HUDEP-2 (cell line): Measurements from ENCODE around the gene PRMT5.

ENCODE experiments used
- DNase-seq, 76 experiments: peaks; one replicate each; lab custom pipeline; 2025; ENCODE audit not compliant: unreplicated experiment in 76 of 76; lab: John Stamatoyannopoulos, UW

Gene PRMT5

GRCh38 chr14:22898302-22899090 is 30.7 kb downstream of the PRMT5 start:
- DNase-seq = peak in 8 of 76 experiments; percentile 3 to 25 (median 13)

DNA sequence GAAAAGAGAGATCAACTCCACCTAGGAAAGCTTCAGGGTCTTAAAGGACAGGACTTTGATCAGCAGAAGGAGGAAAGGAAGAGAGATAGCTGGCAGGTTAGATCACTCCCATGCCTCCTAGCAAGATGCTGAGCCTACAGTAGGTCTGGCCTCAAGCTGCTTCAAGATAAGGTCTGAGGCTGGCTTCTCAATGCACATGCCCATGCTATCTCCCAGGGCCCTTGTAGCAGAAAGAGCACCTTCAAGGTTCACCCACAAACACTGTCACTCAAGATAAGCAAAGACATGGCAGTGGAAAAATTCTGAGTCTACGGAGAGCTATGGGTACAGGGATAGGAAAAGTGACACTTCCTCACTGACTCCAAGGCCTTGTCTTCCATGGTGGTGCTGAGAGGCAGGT is 31.8 kb downstream of the PRMT5 start:
- DNase-seq = peak in 74 of 76 experiments; percentile 6 to 91 (median 72)

DNA sequence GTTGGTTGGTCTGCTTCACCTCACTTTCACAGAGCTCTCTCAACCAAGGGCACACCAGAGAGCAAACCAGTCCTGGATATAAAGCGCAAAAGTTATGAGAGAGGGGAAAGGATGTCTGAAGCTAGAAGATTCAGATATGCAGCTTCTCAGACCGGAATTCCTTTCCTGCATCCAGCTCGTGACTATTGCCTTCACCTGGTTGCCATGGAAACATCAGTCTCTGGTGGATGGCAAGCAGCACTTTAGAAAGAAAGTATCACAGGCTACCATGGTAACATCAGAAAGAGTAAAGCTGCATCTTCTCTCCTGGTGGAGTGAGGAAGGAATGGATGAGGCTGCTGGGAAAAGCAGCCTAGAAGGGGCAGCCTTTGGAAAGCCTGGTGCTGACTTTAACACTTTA is 32.4 kb downstream of the PRMT5 start:
- no peak for DNase-seq

DNA sequence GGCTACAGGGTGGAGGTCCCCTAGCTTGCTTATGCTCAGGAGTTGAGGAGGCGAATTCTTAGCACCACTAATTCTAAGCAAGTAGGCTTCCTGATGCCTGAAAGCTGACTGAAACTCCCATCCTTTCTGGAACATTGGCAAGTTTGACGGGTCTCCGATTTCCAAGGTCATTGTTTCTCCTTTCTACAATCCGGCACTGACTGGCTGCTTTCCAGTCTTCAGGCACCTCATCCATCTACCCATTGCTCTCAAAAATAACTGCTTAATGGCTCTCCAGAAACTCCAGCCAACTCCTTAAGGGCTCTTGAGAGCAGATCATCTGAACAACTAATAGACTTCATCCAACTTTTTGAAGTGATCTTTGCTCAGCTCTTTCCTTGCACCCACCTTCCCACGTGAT is 32.8 kb downstream of the PRMT5 start:
- DNase-seq = no peak

- DNase-seq = no peak
Observed at GRCh38 chr14:22895402-22895801, 33.8 kb downstream of the PRMT5 start.

DNA sequence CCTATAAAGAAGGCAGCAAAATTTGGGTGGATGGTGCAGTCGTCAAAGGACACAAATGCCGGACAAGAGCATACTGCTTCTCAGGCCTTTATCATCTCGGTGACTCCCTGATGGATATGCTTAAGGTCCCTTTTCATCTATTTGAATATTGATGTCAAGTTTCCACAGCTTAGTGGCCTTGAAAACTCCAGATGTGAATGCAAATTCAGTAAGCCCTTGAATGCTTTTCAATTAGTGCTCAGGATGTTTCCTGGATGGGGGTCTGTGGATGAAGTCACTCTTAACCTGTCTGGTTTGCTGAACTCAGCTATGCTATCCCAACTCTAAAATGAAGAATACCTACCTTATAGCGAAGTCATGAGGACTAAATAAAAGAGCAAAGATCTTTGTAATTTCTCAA is 35.5 kb downstream of the PRMT5 start:
- no peak for DNase-seq

DNA sequence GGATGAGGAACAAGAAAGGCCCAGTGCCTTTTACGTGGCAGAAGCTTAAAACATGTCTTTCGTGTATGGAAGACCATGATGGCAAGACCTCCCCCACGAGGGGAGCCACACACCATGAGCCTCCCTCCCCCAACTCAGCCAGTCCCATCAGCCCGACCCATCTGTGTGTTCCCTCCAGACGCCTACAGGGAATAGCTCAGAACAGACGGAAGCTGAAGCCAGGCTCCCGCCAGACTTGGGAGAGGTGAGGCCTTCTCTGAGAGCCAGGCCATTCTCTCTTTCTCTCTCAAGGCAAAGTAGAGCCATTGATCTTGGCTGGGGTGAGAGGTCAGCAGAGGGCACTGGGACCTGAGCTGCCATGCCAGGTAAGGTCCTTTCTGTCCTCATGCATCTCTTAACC is 36.7 kb downstream of the PRMT5 start:
- DNase-seq = no peak

GRCh38 chr14:22890416-22890815 is 38.8 kb downstream of the PRMT5 start:
- DNase-seq = no peak

DNA sequence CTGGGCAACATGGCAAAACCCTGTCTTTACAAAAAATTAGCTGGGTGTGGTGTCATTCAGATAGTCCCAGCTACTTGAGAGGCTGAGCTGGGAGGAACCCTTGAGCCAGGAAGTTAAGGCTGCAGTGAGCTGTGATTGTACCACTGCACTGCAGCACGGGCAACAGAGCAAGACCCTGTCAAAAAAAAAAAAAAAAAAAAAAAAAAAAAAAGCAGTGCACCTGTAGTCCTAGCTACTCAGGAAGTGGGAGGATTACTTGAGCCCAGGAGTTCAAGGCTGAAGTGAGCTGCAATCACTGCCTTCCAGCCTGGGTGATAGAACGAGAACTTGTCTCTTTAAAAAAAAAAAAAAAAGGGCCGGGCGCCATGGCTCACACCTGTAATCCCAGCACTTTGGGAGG is 40.5 kb downstream of the PRMT5 start:
- DNase-seq = peak in 7 of 76 experiments; percentile 3 to 37 (median 11)

- peak in 1 of 76 experiments; percentile 14 for DNase-seq
Observed at GRCh38 chr14:22887990-22888378, 41.2 kb downstream of the PRMT5 start.

DNA sequence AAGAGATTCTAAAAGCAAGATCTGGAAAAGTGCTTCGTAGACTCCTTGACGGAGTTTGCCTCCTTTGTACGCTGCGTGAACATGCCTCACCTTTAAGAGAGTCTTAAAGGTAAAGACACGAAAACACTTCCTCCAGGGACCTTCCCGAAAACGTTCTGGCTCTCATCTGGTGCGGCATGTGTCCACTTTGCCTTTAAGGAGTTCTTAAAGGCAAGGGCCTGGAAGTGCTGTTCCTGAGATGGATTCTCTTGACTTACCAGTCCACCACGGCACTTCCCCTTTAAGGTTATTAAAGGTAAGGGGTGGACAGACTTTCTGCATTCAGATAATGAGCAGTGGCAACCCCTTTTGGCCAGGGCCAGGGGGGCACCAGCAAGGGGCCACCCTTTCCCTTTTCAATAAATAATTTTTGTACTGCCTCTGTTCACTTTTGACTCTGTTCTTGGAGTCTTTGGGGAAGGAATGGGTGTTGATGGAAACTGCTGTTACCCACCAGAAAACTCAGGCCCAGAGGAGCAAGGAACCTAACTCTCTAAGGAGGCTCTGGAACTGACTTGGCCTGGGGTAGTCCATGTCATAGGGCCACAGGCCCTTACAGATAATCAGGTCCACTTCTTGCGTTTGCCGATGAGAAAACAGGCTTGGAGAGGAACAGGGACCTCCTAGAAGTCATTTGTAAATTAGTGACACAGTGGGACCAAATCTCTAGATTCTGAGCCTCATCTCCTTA is 41.8 kb downstream of the PRMT5 start:
- peak in 72 of 76 experiments; percentile 13 to 81 (median 58) for DNase-seq

GRCh38 chr14:22886500-22887259 is 42.5 kb downstream of the PRMT5 start:
- DNase-seq = peak in 72 of 76 experiments; percentile 37 to 91 (median 78)

DNA sequence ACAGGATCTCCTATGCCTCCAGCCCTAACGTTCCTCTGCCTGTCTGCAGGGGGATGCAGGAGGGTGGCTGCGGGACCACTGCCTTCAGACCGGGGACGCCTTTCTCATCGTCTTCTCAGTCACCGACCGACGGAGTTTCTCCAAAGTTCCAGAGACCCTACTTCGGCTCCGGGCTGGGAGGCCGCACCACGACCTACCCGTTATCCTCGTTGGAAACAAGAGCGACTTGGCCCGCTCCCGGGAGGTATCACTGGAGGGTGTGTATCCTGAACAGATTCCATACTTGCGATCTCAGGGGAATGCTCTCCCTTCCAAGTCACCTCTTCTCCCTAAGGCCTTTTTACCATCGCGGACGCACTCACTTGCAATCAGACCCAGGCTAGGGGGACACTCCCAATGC is 43.2 kb downstream of the PRMT5 start:
- no peak for DNase-seq

DNA sequence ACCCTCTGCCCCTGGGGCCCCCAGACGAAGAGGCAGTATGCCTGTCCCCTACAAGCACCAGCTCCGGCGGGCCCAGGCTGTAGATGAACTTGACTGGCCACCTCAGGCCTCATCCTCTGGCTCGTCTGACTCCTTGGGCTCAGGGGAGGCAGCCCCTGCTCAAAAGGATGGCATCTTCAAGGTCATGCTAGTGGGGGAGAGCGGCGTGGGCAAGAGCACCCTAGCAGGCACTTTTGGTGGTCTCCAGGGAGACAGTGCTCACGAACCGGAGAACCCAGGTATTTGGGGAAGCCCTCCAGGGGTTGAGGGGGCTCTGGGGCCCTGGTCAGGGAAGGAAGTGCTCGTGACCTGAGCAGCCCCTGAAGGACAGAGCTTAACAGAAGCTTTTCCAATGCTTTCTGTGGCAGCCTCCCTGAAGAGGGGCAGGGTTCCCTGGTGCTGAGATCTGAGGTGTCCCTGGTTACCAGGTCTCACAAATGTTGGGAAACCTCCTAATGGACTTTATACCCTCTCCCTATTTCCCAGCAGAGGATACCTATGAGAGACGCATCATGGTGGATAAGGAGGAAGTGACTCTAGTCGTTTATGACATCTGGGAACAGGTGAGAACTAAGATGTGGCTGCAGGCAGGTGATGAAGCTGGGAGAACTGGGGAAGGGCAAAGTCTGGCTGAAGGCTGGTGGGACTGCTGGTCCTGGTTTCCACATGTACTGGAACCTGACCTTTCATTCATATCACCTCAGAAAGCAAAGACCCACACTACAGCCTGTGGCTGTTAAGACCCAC is 44.2 kb downstream of the PRMT5 start:
- DNase-seq = no peak

- no peak for DNase-seq
Observed at GRCh38 chr14:22884076-22884737, 45.0 kb downstream of the PRMT5 start.

DNA sequence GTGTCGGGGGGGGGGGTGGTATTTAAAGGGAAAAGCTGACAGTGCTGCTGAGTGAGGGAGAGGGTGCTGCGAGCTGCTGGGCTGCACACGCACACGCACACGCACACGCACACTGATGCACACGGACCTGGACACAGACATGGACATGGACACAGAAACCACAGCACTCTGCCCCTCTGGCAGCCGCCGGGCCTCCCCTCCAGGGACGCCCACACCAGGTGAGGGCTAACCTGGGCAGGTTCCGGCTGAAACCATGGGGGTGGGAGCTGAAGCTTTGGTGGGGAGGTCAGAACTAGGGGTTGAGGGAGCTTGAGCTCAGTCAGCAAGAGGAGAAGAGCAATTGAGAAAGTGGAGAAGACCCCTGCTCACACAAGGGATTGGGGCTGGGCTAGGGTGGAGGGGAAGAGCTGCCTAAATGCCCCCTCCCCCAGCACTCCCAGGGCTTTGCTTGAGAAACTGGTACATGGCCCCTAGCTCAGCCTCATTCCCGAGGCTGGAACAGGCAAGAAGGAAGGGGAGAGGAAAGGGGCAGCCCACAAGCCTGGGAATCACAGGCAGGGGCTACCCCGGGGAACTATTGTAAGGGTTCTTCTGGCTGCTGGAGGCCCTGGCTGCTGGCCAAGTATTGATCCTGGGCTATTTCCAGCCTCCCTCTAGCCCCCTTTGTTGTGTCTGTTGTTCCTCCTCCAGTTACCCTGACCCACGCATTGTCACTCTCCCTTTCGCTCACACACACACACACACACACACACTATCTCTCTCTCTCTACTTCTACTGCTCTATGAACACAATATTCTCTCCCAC is 45.8 kb downstream of the PRMT5 start, which contains the start of gene REM2:
Gene REM2 (plus strand): TSS at position 50 of the 804 bp plus-strand sequence. CDS start 66 bp downstream, at position 116.
- no peak for DNase-seq

GRCh38 chr14:22882529-22883172 is 46.5 kb downstream of the PRMT5 start:
- no peak for DNase-seq

- DNase-seq = no peak
Observed at GRCh38 chr14:22882064-22882463, 47.1 kb downstream of the PRMT5 start.
